NK-92 treated with Interleukin-12 subunit alpha and Interleukin-12 subunit beta, amount 100 ng/mL, for 24 hours (cell line): Measurements from ENCODE around the gene C19orf47.

Source experiments
- DNase-seq: peaks from one replicate; lab custom pipeline; 2025; lab: John Stamatoyannopoulos, UW

The C19orf47 gene

DNA sequence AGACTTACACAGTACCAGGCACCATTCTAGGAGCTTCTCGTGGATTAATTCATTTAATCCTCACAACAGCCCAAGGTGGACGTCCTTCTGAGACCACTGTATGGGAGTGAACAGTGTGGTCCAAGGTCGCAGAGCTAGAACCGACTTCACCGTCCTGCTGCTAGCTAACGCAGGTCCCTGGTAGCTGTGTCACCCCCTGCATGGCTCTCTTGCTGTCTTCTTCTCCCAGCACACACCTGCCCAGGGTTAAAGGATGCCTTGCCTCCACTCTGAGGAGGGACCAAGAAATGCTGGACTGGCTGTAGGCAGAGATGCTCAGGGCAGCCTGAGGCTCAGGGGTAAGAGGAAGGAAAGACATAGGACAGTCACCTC lies 66.0 kb downstream of the C19orf47 start:
- DNase-seq = no peak

DNA sequence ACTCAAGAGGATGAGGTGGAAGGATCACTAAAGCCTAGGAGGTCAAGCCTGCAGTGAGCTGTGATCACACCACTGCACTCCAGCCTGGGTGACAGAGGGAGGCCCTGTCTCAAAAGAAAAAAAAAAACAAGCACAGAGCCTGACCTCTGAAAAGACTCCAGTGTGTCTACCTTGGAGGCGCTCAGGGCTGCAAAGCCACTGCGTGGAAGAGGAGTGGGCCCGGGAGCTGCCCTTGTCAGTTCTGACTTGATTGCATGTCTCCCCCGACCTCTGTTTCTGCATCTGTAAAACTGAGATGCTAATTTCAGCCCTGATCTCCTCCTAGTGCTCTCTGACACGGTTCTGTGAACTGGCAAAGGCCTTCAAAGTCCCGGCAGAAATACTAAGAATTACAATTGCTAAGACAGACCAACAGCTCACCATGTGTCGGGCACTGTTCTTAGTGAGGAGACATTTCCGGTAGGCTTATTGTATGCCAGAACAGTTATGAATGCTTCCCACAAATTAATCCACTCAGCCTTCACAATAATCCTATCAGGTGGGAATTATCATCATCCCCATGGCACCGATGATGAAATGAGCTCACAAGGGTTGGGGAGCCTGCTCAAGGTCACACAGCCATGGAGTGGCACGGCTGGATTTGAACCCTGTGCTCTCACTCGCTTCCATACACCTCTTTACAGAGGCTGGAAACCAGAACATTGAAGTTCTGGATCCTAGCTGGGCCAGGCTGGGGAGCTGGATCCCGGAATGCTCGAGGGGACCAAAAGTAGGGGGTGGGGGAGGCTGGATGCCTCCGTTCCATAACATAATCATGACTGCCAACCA lies 66.6 kb downstream of the C19orf47 start:
- DNase-seq = no peak

DNA sequence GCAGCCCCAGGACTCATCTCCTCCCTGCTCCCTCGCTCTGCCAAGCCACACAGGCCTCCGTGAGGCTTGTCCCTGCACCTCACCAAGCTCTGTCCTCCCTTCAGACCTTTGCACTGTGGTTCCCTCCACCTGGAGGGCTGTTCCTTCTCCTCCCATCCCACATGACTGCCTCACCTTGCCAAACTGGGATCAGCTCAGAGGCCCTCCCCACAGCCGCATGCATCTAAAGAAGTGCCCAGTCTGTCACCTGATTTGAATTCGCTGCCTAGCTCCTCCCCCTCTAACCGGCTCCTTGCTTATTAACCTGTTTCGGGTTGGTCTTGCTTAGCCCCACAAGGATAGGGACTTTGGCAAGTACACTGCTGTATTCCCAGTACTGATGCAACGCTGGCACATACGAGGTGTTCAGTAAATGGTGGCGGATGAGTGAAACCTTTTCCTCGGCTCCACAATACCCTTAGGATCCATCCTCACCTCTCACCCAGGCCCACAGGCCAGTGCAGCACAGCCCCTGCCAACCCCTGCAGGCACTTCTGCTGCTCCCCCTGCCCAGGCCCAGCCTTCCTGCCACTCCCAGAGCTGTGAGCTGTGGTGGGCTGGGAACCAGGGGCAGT lies 67.5 kb downstream of the C19orf47 start:
- no peak for DNase-seq

DNA sequence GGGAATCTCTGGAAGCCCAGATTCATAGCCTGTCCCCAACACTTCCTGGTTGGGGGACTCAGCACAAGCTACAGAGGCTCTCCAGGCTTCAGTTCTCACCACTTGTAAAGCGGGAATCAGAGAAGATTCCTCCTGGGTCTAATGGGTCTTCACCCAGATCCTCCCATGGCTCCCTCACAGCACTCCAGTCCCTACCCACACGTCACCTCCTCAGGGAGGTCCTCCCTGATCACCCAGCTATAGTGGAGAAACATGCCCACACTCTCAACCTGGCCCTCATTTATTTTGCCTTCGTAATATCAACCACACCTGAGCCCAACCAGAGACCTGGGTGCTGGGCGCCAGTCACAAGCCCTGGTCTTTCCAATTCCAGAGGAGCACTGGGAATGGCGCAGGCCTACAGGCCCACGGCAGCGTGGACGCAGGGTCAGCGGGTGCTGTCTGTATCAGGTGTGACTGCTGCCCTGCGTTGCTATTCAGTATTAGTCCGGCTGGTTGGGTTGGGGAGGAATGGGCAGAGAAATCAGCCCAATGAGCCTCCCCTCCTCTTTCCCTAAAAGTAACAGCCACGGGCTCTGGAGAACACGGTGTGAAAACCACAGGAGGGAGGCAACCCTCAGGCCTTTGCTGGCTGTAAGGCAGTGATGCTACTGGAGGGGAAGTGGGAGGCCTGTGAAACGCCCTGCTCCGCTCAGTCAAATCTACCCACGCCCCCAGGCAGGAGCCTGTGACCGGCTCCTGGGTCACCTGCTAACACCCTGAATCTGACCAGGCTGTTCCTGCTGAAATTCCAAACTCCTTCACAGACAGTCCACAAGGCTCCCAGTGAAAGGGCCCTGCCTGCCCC lies 68.2 kb downstream of the C19orf47 start:
- DNase-seq = no peak

DNA sequence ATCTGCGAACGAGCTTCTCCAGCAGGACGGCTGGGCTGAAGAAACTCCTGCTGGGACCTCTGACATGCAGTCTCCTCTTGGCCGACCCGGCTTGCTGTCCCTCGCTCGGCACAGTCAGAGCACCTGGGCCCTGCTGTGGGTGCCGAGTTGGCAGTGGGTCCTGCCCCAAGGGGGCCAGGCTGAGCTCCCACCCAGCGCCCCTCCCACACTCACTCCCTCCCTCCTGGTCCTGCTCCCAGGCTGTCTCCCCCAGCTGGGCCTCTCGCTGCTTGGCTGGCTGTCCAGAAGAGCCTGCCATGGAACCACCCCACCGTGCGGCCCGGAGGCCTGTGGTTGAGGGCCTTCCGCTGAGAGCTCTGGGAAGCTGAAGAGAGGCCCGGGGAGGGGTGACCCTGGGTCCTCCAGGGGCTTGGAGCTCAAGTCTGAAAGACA lies 69.1 kb downstream of the C19orf47 start:
- DNase-seq = no peak

DNA sequence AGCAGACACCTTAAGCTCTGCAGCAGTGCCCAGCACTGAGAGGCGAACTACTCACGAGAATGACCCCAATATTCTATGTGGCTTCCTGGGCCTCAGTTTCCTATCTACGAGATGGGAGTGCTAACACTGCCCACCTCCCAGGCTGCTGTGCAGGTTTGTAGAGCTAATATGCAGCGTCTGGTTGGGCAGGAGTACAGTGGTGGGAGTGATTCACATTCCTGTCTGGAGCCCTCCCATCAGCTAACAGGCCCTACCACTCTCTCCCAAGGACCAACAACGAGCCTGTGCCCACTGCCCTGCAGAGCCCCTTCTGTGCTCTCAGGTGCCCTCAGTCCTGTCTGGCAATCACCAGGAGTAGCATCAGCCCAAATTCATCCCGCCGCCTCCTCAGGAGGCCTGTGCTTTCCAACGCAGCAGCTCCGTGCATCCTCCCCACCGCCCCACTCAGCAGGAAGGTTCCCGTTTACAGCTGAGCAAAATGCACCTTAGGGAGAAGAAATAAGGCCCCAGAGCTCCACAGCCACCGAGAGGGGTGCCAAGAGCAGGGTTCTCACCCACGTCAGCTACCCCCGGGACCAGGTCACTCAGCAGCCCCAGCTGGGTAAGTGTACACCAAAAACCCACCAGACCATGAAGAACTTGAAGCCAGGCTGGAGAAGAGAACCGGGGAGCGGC lies 69.7 kb downstream of the C19orf47 start:
- no peak for DNase-seq

DNA sequence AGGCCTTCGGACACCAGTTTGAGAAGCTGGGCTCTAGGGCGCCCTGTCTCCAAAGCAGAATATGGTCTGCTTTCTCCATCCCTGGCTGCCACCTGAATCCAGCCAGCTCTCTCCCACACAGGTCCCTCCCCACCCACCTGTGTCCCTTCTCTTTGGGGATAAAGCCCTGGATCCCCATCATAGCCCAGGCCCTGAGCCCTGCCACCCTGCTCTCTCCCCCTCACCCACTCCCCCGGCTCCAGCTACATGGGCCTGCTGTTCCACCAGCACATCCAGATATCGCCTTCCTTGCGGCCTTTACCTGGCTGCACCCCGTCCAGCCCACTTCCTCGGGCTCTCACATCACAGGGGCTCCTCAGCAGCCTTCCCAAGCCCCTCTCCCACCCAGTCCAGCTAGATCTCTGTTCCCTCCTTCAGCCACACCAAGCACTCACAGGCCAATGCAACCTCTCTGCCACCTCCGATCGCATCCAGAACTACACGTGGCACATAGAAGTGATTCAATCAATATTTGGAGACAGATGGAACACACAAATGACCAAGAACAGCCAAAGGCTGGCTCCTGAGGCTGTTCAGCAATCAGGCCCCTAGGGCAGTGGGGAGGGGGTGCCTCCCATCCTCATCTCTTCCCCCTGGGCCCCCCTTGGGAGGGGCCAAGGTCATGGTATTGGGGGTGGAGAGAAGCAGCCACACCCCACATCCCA lies 70.7 kb downstream of the C19orf47 start:
- DNase-seq = no peak

DNA sequence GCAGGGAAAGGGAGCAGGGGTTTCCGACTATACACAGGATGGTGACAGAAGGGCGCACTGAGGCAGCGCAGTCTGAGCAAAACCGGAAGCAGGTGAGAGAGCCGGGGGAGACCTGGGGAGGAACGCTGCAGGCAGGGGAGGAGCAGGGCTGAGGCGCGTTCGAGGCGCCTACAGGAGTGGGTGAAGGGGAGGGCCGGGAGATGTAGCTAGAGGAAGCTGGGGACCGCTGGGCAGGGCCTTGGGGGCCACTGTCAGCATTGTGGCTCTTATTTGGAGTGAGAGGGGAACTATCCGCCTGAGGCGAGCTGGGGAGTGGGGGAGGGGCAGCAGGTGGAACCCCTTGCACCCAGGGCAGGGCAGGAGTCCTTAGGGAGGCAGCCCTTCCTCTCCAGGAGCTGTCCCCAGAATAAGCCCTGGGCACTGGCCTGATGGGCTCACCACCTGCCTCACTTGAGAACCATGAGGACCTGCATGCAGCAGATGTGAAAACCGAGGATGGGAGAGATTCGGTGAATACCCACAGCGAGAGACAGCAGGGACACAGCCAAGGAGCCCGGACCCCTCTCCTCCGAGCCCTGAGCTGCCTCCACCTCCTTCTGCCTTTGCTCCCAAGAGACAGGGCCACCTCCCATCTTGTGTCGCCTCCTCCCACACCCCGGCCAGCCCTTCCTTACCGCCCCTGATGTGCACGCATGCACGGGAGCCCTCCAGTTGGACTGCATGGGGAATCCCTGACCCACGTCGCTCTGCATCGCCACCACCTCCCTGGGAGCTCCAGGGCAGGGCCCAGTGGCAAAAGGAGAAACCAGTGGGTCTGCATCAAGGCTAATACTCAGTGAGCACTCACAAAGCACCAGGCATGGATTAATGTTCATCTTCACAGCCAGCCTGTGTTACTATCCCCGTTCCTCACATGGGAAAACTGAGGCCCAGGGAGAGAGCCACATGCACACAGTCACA lies 73.3 kb downstream of the C19orf47 start:
- DNase-seq = no peak

DNA sequence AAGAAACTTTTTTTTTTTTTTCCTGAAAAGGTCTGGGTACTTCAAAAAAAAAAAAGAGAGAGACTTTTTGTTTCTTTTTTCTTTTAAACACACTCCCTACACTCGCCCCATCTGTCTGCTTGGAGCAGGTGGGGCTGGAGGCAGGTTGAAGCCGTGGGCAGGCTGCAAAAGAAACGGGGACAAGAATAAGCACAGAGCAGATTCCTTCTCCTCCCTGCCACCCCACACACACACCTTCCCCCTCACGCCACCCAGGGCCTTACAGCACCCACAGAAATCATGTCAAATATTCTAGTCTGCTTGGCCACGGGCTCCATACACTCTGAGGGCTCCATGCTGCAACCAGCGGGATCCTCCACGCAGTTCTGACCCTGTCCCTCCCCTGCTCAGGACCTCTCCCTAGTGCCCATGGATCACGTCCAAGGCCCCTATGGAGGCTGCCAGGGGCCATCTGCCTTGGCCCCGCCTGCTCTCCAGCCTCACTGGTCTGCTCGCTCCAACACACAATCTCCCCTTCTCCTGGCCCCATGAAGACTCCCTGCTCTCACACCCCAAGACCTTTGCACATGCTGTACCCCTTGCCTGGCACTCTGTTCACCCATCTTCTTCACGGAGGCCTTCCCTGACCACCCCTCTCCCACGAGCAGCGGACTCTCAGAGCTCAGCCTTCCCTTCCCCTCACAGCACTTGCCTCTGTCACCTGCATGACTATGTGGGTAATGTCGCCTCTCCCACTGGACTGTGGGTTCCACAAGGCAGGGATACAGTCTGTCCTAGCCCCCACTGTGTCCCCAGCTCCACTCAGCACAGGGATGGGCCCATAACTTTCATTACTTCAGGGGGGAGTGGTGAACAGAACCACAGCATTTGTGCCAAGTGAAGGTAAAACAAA lies 74.5 kb downstream of the C19orf47 start:
- DNase-seq = no peak

DNA sequence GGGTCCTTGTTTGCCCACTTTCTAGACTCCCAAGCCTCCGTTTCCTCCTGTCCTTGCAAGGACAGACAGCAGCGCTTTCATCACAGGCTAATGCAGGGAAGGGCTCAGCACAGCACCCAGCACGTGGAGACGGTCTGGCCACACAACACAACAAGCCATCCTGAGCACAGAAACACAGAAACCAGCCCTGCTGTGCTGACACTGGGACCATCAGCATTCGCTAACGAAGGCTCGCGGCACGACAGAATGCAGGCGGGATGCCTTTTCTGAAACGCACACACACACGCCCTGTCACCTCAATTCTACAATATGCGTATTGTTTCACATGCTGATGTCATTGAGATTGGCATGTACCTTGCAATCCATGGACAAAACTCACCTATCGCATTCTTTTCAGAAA lies 75.9 kb downstream of the C19orf47 start:
- no peak for DNase-seq

DNA sequence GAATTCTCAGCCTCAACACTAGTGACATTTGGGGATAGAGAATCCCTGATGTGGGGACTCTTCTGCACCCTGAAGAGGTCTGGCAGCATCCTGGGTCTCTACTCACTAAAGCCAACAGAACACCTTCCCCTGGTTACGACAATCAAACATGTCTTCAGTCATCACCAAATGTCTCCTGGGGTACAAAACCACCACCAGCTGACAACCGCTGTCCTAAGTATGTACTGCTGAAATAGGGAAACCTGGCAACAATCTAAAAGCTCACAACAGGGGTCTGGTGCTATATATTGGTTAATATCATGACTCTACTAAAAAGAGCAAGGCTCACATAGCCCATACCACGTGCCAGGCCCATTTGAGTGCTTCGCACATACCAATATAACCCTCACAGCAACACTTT lies 76.5 kb downstream of the C19orf47 start:
- DNase-seq = no peak

DNA sequence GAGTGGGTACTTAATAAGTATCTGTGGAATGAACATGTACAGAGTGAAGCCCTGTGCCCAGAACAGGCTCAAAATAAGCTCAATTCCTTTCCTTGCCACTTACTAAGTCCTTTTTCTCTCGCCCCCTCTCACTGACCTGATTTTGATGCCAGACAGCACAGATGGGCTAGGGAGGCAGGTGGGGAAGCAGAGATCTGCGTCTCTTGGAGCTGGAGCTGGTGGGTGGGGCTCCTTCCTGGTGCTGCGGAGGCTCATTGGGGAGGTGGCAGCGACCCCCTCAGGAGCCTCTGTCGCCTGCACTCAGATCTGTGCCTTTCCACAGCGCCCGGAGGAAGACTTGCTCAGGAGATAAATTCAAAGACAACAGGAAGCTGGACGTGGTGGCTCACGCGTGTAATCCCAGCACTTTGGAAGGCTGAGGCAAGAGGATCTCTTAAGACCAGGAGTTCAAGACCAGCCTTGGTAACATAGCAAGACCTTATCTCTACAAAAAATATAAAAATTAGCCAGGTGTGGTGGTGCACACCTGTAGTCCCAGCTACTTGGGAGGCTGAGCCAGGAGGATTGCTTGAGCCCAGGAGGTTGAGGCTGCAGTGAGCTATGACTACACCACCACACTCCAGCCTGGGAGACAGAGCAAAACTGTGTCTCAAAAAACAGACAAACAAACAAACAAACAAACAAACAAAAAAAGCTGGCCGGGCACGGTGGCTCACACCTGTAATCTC lies 77.7 kb downstream of the C19orf47 start:
- no peak for DNase-seq
